GM12874 (cell line): ENCODE results near the gene FUNDC1.

ENCODE experiments used
- CTCF ChIP-seq: IDR thresholded peaks from 2 replicates; pipeline ENCODE4 v1.5.1; 2011; ENCODE audit warnings: low read depth, mild to moderate bottlenecking, control low read depth, low read length, moderate library complexity; ENCODE audit not compliant: insufficient read depth

FUNDC1 gene

GRCh38 chrX:44495091-44495490 is 47.6 kb downstream of the FUNDC1 start:
- TF ChIP-seq CTCF, result no peak

- no peak for TF ChIP-seq CTCF
Measured at GRCh38 chrX:44494357-44494756, 48.3 kb downstream of the FUNDC1 start.

- TF ChIP-seq CTCF, result no peak
Measured at GRCh38 chrX:44489515-44489914, 53.1 kb downstream of the FUNDC1 start.

- TF ChIP-seq CTCF, result no peak
Measured at GRCh38 chrX:44484607-44485146, 58.0 kb downstream of the FUNDC1 start.

- TF ChIP-seq CTCF, result no peak
Measured at GRCh38 chrX:44483965-44484606, 58.6 kb downstream of the FUNDC1 start.

GRCh38 chrX:44482575-44482974 is 60.1 kb downstream of the FUNDC1 start:
- TF ChIP-seq CTCF, result no peak

- TF ChIP-seq CTCF, result no peak
Measured at GRCh38 chrX:44480591-44480990, 62.1 kb downstream of the FUNDC1 start.

- no peak for TF ChIP-seq CTCF
Measured at GRCh38 chrX:44474410-44474809, 68.2 kb downstream of the FUNDC1 start.
